SK-N-SH treated with all-trans-retinoic acid at 6 μM for 48 hours (cell line): ENCODE data around the gene TOB2.

ENCODE experiments used
- ATAC-seq: fragments of 200-7000 bp; cut with Tn5 transposase; 3 replicates; pipeline ENCODE4 v1.9.1; 2020; ENCODE audit warnings: mild to moderate bottlenecking, moderate library complexity
- ARNTL ChIP-seq: fragments of 450-650 bp; formaldehyde crosslinking; IDR thresholded peaks from 2 replicates; pipeline ENCODE4 v1.5.0; 2020; ENCODE audit warnings: low read depth, mild to moderate bottlenecking, moderate library complexity, borderline replicate concordance
- BACH2 ChIP-seq: fragments of 250-450 bp; sonication (Bioruptor Pico); IDR thresholded peaks from 2 replicates; pipeline ENCODE4 v1.9.0; 2021; ENCODE audit warnings: mild to moderate bottlenecking, borderline replicate concordance
- CSDC2 ChIP-seq: fragments of 250-450 bp; sonication (Bioruptor Pico); IDR thresholded peaks from 2 replicates; pipeline ENCODE4 v1.5.0; 2020; ENCODE audit warnings: mild to moderate bottlenecking, moderate library complexity
- CSRNP3 ChIP-seq: fragments of 250-450 bp; sonication (Bioruptor Pico); IDR thresholded peaks from 2 replicates; pipeline ENCODE4 v1.5.1; 2021; ENCODE audit warnings: mild to moderate bottlenecking, moderate library complexity
- ESRRG ChIP-seq: fragments of 250-450 bp; sonication (Bioruptor Pico); IDR thresholded peaks from 2 replicates; pipeline ENCODE4 v1.6.1; 2021; ENCODE audit warnings: mild to moderate bottlenecking
- GLIS3 ChIP-seq: fragments of 250-450 bp; sonication (Bioruptor Pico); IDR thresholded peaks from 2 replicates; pipeline ENCODE4 v1.5.0; 2020; ENCODE audit warnings: mild to moderate bottlenecking, moderate library complexity
- ISL1 ChIP-seq: fragments of 250-450 bp; sonication (Bioruptor Pico); IDR thresholded peaks from 2 replicates; pipeline ENCODE4 v2.1.2; 2022; ENCODE audit warnings: mild to moderate bottlenecking, moderate library complexity
- OSR1 ChIP-seq: fragments of 250-450 bp; sonication (Bioruptor Pico); IDR thresholded peaks from 2 replicates; pipeline ENCODE4 v1.8.0; 2022; ENCODE audit warnings: moderate library complexity, mild to moderate bottlenecking, inconsistent platforms
- PATZ1 ChIP-seq: fragments of 250-450 bp; sonication (Bioruptor Pico); IDR thresholded peaks from 2 replicates; pipeline ENCODE4 v1.8.0; 2020; ENCODE audit warnings: mild to moderate bottlenecking, moderate library complexity, borderline replicate concordance
- POU6F1 ChIP-seq: fragments of 250-450 bp; sonication (Bioruptor Pico); IDR thresholded peaks from 2 replicates; pipeline ENCODE4 v1.8.0; 2021; ENCODE audit warnings: low read depth, mild to moderate bottlenecking, moderate library complexity, borderline replicate concordance
- PPARA ChIP-seq: fragments of 250-450 bp; sonication (Bioruptor Pico); IDR thresholded peaks from 2 replicates; pipeline ENCODE4 v1.5.0; 2020; ENCODE audit warnings: mild to moderate bottlenecking, borderline replicate concordance
- TOX ChIP-seq: fragments of 250-450 bp; sonication (Bioruptor Pico); IDR thresholded peaks from 2 replicates; pipeline ENCODE4 v1.8.0; 2021; ENCODE audit warnings: mild to moderate bottlenecking, moderate library complexity, borderline replicate concordance
- TSHZ2 ChIP-seq: fragments of 250-450 bp; sonication (Bioruptor Pico); IDR thresholded peaks from 2 replicates; pipeline ENCODE4 v1.5.0; 2020; ENCODE audit warnings: mild to moderate bottlenecking, moderate library complexity
- ZC3H10 ChIP-seq: fragments of 250-450 bp; sonication (Bioruptor Pico); IDR thresholded peaks from 2 replicates; pipeline ENCODE4 v1.5.1; 2021; ENCODE audit warnings: mild to moderate bottlenecking, moderate library complexity
- ZFP3 ChIP-seq: fragments of 250-450 bp; sonication (Bioruptor Pico); IDR thresholded peaks from 2 replicates; pipeline ENCODE4 v1.5.0; 2020; ENCODE audit warnings: mild to moderate bottlenecking, moderate library complexity
- ZFP30 ChIP-seq: fragments of 450-650 bp; formaldehyde crosslinking; IDR thresholded peaks from 2 replicates; pipeline ENCODE4 v1.5.0; 2022; ENCODE audit warnings: mild to moderate bottlenecking, moderate library complexity
- ZNF565 ChIP-seq: fragments of 450-650 bp; formaldehyde crosslinking; conservative IDR thresholded peaks from 2 replicates; pipeline ENCODE4 v1.5.0; 2020; ENCODE audit warnings: low read depth, mild to moderate bottlenecking, moderate library complexity
- ZNF70 ChIP-seq: fragments of 450-650 bp; formaldehyde crosslinking; IDR thresholded peaks from 2 replicates; pipeline ENCODE4 v1.5.0; 2020; ENCODE audit warnings: mild to moderate bottlenecking, moderate library complexity
- ZNF8 ChIP-seq: fragments of 450-650 bp; formaldehyde crosslinking; IDR thresholded peaks from 2 replicates; pipeline ENCODE4 v1.5.0; 2020; ENCODE audit warnings: mild to moderate bottlenecking, moderate library complexity

The TOB2 gene

GRCh38 chr22:41488076-41488475 is 41.5 kb upstream of the TOB2 start:
- ATAC-seq: no peak
- no peak for TF ChIP-seq ZNF565 (CRISPR knock-in tag)
- TF ChIP-seq GLIS3: no peak
- TF ChIP-seq OSR1 (CRISPR knock-in tag): no peak
- no peak for TF ChIP-seq BACH2
- TF ChIP-seq ESRRG (CRISPR knock-in tag): no peak
- TF ChIP-seq ZFP30 (CRISPR knock-in tag): no peak
- TF ChIP-seq ISL1 (CRISPR knock-in tag): no peak
- no peak for TF ChIP-seq TSHZ2
- no peak for TF ChIP-seq PPARA
- TF ChIP-seq CSDC2 (CRISPR knock-in tag): no peak
- TF ChIP-seq ARNTL: no peak
- TF ChIP-seq CSRNP3 (CRISPR knock-in tag): no peak
- TF ChIP-seq ZFP3 (CRISPR knock-in tag): no peak
- TF ChIP-seq PATZ1 (CRISPR knock-in tag): no peak
- TF ChIP-seq, all 23 proteins: peak for 0

- TF ChIP-seq ZFP3 (CRISPR knock-in tag) (no peak), BACH2 (no peak)
- no peak for ATAC-seq
These were observed 40.7 kb upstream of the TOB2 start for GRCh38 chr22:41487037-41487935.

- ATAC-seq: no peak
- TF ChIP-seq ZNF8 (CRISPR knock-in tag) (no peak), ZFP3 (CRISPR knock-in tag) (no peak), ZFP30 (CRISPR knock-in tag) (no peak), TOX (CRISPR knock-in tag) (no peak), PATZ1 (CRISPR knock-in tag) (no peak), ISL1 (CRISPR knock-in tag) (no peak), ZNF565 (CRISPR knock-in tag) (no peak), ZNF70 (CRISPR knock-in tag) (no peak), OSR1 (CRISPR knock-in tag) (no peak), PPARA (no peak), ZC3H10 (CRISPR knock-in tag) (no peak), BACH2 (no peak), POU6F1 (no peak), CSDC2 (CRISPR knock-in tag) (no peak), GLIS3 (no peak)
These were observed 38.4 kb upstream of the TOB2 start for GRCh38 chr22:41485033-41485432.
